ENCODE measurements around the gene CDK19. TPM values are rescaled to one million over a fixed set of nuclear protein-coding genes. Genes with fewer than 3 reads are reported as not detected.
A peak's percentile ranks its signal among the peaks of the same experiment; 100 is the strongest.

The CDK19 gene
- total RNA-seq, 1 donor from 2014 or later: 19.0 TPM

- no peak for TF ChIP-seq CTCF (IDR thresholded peaks at IDR 0.05; ENCODE audit: unreplicated experiment)
- Mint-ChIP-seq H3K9me3 (ENCODE audit: unreplicated experiment) (no peaks in the 10 kb centered on the region), H3K27me3 (ENCODE audit: unreplicated experiment) (peaks cover 19% of the 10 kb centered on the region)
These were observed 911 bp downstream of the CDK19 start for GRCh38 chr6:110814102-110815014.

GRCh38 chr6:110813338-110814101 is 1.7 kb downstream of the CDK19 start:
- TF ChIP-seq CTCF (IDR thresholded peaks at IDR 0.05; ENCODE audit: unreplicated experiment): no peak
- Mint-ChIP-seq H3K27me3 (ENCODE audit: unreplicated experiment) (peaks cover 19% of the 10 kb centered on the region), H3K9me3 (ENCODE audit: unreplicated experiment) (no peaks in the 10 kb centered on the region), H3K4me1 (ENCODE audit: unreplicated experiment) (peaks cover 14% of the 10 kb centered on the region), H3K36me3 (ENCODE audit: low read depth, unreplicated experiment) (peaks cover 3% of the 10 kb centered on the region), H3K4me3 (ENCODE audit: unreplicated experiment) (peak overlapping the region; percentile 97), H3K27ac (ENCODE audit: unreplicated experiment) (peak overlapping the region; percentile 57)
- DNase-seq (ENCODE audit: low spot score): no peak

More at GRCh38 chr6:110814102-110815014, 911 bp downstream of the CDK19 start:
- peak overlapping the region; percentile 89 for H3K27ac Mint-ChIP-seq (ENCODE audit: unreplicated experiment)
- DNase-seq (ENCODE audit: low spot score): peak; percentile 62
- H3K4me1 Mint-ChIP-seq (ENCODE audit: unreplicated experiment): peaks cover 14% of the 10 kb centered on the region
- peak overlapping the region; percentile 99 for H3K4me3 Mint-ChIP-seq (ENCODE audit: unreplicated experiment)
- peaks cover 3% of the 10 kb centered on the region for H3K36me3 Mint-ChIP-seq (ENCODE audit: low read depth, unreplicated experiment)

- H3K27ac Mint-ChIP-seq (ENCODE audit: unreplicated experiment): no peak overlapping the region
- TF ChIP-seq CTCF (IDR thresholded peaks at IDR 0.05; ENCODE audit: unreplicated experiment): no peak
- H3K27me3 Mint-ChIP-seq (ENCODE audit: unreplicated experiment): peaks cover 19% of the 10 kb centered on the region
- H3K9me3 Mint-ChIP-seq (ENCODE audit: unreplicated experiment): no peaks in the 10 kb centered on the region
- H3K4me3 Mint-ChIP-seq (ENCODE audit: unreplicated experiment): no peak overlapping the region
- no peak for DNase-seq (ENCODE audit: low spot score)
- peaks cover 3% of the 10 kb centered on the region for H3K36me3 Mint-ChIP-seq (ENCODE audit: low read depth, unreplicated experiment)
- peaks cover 14% of the 10 kb centered on the region for H3K4me1 Mint-ChIP-seq (ENCODE audit: unreplicated experiment)
These were observed 2.5 kb downstream of the CDK19 start for GRCh38 chr6:110812719-110813118.

GRCh38 chr6:110810896-110811586 is 4.2 kb downstream of the CDK19 start:
- no peak for DNase-seq (ENCODE audit: low spot score)
- Mint-ChIP-seq H3K4me1 (ENCODE audit: unreplicated experiment) (peaks cover 7% of the 10 kb centered on the region), H3K36me3 (ENCODE audit: low read depth, unreplicated experiment) (peaks cover 3% of the 10 kb centered on the region), H3K4me3 (ENCODE audit: unreplicated experiment) (no peak overlapping the region), H3K27me3 (ENCODE audit: unreplicated experiment) (peaks cover 15% of the 10 kb centered on the region), H3K9me3 (ENCODE audit: unreplicated experiment) (no peaks in the 10 kb centered on the region), H3K27ac (ENCODE audit: unreplicated experiment) (no peak overlapping the region)
- TF ChIP-seq CTCF (IDR thresholded peaks at IDR 0.05; ENCODE audit: unreplicated experiment): no peak

Measured in endothelial cell (in vitro differentiated cells).